ENCODE results near the gene ZNF808. TPM values are rescaled to one million over a fixed set of nuclear protein-coding genes. Genes with fewer than 3 reads are reported as not detected.
"Not testable (repeated sequence)": the region's sequence is repeated elsewhere in the genome, so short reads cannot be mapped to it uniquely, and the experiment has no call there.

Gene ZNF808
- total and polyA plus RNA-seq, 2 donors from 2014 or later = 3.4 to 35.8 TPM

GRCh38 chr19:52601025-52601973, 73.8 kb downstream of the ZNF808 start:
- peak overlapping the region; percentile 57 to 75 for H3K27ac ChIP-seq (ENCODE audit: low read depth in 2 of 2, low read length in 2 of 2)

DNA sequence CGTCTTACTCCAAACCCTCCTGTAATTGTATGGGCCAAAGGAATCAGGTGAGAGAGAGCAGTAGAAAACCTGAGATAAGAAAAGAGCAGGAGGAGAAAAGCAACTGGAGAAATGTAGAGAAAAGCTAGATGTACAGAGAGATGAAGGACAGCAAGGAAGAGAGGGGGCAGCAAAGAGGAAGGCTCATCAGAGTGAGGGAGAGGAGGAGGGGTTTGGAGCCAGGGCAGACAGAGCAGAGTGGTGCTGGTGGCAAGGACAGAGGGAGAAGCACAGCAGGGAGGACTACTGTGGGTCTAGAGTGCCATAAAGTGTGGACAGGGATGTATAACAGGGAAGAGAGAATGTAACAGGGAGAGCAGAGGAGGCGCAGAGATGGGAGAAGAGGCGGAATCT, 74.5 kb downstream of the ZNF808 start:
- FAIRE-seq = not testable (repeated sequence)

More at GRCh38 chr19:52601025-52601973, 73.8 kb downstream of the ZNF808 start:
- Histone ChIP-seq H3K4me1 (ENCODE audit: control insufficient read depth in 2 of 3, insufficient read depth in 2 of 3, low read depth in 1 of 3, low read length in 3 of 3) (no peaks in the 10 kb centered on the region), H3K36me3 (ENCODE audit: control insufficient read depth in 2 of 3, insufficient read depth in 3 of 3, low read length in 3 of 3) (peaks cover 0 to 11% (median 5%) of the 10 kb centered on the region in 3 donors), H3K27me3 (ENCODE audit: control insufficient read depth, insufficient read depth, low read length) (no peaks in the 10 kb centered on the region), H3K9ac (ENCODE audit: low read length in 3 of 3) (peak overlapping the region; percentile 55 to 89 (median 82)), H3K9me3 (ENCODE audit: control insufficient read depth in 2 of 3, insufficient read depth in 1 of 3, low read length in 3 of 3) (no peaks in the 10 kb centered on the region), H3K4me3 (ENCODE audit: low read length in 3 of 3) (peak overlapping the region; percentile 79 to 90 (median 86))
- peak; percentile 93 to 98 (median 95) for DNase-seq
- no peak for TF ChIP-seq CTCF (IDR thresholded peaks at IDR 0.05; ENCODE audit: borderline replicate concordance, extremely low read depth, insufficient read depth)
- FAIRE-seq = no peak
- intact Hi-C loops (cut with DNase I) = no loop called here

DNA sequence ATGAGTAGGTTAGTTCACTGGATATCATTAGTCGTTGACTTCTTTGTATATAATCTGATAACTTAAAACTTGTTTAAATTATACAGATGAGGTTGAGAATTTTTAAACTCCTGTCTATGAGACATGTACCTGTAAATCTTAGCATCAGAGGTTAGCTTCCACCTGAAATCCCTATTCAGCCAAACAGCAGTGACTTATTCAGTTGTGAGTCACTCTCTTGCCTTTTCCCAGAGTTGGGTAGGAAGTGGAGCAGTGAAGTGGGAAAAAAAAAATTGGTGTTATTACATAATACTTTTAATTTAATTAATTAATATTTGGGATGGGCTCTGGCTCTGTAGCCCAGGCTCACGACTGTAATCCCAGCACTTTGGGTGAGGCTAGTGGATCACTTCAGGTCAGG, 75.5 kb downstream of the ZNF808 start:
- FAIRE-seq (no peak), DNase-seq (no peak)
- no peak overlapping the region for H3K4me3 ChIP-seq (ENCODE audit: low read length in 3 of 3)
- H3K27me3 ChIP-seq (ENCODE audit: control insufficient read depth, insufficient read depth, low read length) = no peaks in the 10 kb centered on the region
- H3K9me3 ChIP-seq (ENCODE audit: control insufficient read depth in 2 of 3, insufficient read depth in 1 of 3, low read length in 3 of 3) = no peaks in the 10 kb centered on the region
- no peak for TF ChIP-seq CTCF (IDR thresholded peaks at IDR 0.05; ENCODE audit: borderline replicate concordance, extremely low read depth, insufficient read depth)
- no peaks in the 10 kb centered on the region for H3K4me1 ChIP-seq (ENCODE audit: control insufficient read depth in 2 of 3, insufficient read depth in 2 of 3, low read depth in 1 of 3, low read length in 3 of 3)
- H3K36me3 ChIP-seq (ENCODE audit: control insufficient read depth in 2 of 3, insufficient read depth in 3 of 3, low read length in 3 of 3) = peaks cover 0 to 3% (median 0%) of the 10 kb centered on the region in 3 donors
- H3K9ac ChIP-seq (ENCODE audit: low read length in 3 of 3) = no peak overlapping the region
- H3K27ac ChIP-seq (ENCODE audit: low read depth in 2 of 2, low read length in 2 of 2) = no peak overlapping the region
- intact Hi-C loops (cut with DNase I) = no loop called here

More for the DNA sequence above, 74.5 kb downstream of the ZNF808 start:
- peak in 3 of 5 donors; percentile 15 to 39 (median 32) for DNase-seq
- H3K4me1 ChIP-seq (ENCODE audit: control insufficient read depth in 2 of 3, insufficient read depth in 2 of 3, low read depth in 1 of 3, low read length in 3 of 3); H3K9me3 ChIP-seq (ENCODE audit: control insufficient read depth in 2 of 3, insufficient read depth in 1 of 3, low read length in 3 of 3); H3K27me3 ChIP-seq (ENCODE audit: control insufficient read depth, insufficient read depth, low read length); H3K36me3 ChIP-seq (ENCODE audit: control insufficient read depth in 2 of 3, insufficient read depth in 3 of 3, low read length in 3 of 3); intact Hi-C loops (cut with DNase I): not testable (repeated sequence)
- Histone ChIP-seq H3K27ac (ENCODE audit: low read depth in 2 of 2, low read length in 2 of 2) (peak overlapping the region in 1 of 2 donors; percentile 75), H3K4me3 (ENCODE audit: low read length in 3 of 3) (peak overlapping the region; percentile 20 to 90 (median 86)), H3K9ac (ENCODE audit: low read length in 3 of 3) (peak overlapping the region in 2 of 3 donors; percentile 6 to 89)

GRCh38 chr19:52603558-52604207, 76.2 kb downstream of the ZNF808 start:
- H3K4me3 ChIP-seq (ENCODE audit: low read length in 3 of 3) = no peak overlapping the region
- TF ChIP-seq CTCF (IDR thresholded peaks at IDR 0.05; ENCODE audit: borderline replicate concordance, extremely low read depth, insufficient read depth) = no peak
- H3K27me3 ChIP-seq (ENCODE audit: control insufficient read depth, insufficient read depth, low read length) = no peaks in the 10 kb centered on the region
- FAIRE-seq = no peak
- H3K4me1 ChIP-seq (ENCODE audit: control insufficient read depth in 2 of 3, insufficient read depth in 2 of 3, low read depth in 1 of 3, low read length in 3 of 3) = no peaks in the 10 kb centered on the region
- no peak overlapping the region for H3K9ac ChIP-seq (ENCODE audit: low read length in 3 of 3)
- H3K36me3 ChIP-seq (ENCODE audit: control insufficient read depth in 2 of 3, insufficient read depth in 3 of 3, low read length in 3 of 3) = peaks cover 0 to 3% (median 0%) of the 10 kb centered on the region in 3 donors
- no peaks in the 10 kb centered on the region for H3K9me3 ChIP-seq (ENCODE audit: control insufficient read depth in 2 of 3, insufficient read depth in 1 of 3, low read length in 3 of 3)
- H3K27ac ChIP-seq (ENCODE audit: low read depth in 2 of 2, low read length in 2 of 2) = peak overlapping the region in 1 of 2 donors; percentile 20
- intact Hi-C loops (cut with DNase I) = no loop called here
- peak in 1 of 5 donors; percentile 11 for DNase-seq

Data from kidney (tissue), 14 donors.